Activated CD4-positive, alpha-beta T cell treated with anti-CD3 and anti-CD28 coated beads, Interleukin-2, amount 50 U/mL, for 1 hour (primary cell): Measurements from ENCODE around the gene OSBPL8.
"Not testable (repeated sequence)": the region's sequence is repeated elsewhere in the genome, so short reads cannot be mapped to it uniquely, and the experiment has no call there.

Experiments used
- DNase-seq: peaks from one replicate; pipeline ENCODE4 v3.0.0-alpha.2; 2020

OSBPL8 gene

DNA sequence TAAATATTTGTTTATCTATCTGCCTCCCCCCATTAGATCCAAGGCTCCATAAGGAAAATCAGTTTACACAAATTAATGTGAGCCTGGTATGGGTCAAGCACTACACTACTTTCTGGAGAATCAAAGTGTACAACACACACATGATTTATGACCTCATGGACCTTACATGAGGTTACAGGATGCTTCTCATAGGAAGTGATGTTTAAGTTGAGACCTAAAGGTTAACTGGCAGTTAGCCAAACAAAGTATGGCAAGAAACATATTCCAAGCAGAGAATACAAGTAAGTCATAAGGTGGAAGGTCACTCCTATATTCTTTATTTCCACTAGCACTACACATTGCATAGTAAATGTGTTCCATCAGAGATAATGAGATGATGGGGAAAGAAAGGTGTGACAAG is 39.2 kb downstream of the OSBPL8 start:
- DNase-seq: no peak

DNA sequence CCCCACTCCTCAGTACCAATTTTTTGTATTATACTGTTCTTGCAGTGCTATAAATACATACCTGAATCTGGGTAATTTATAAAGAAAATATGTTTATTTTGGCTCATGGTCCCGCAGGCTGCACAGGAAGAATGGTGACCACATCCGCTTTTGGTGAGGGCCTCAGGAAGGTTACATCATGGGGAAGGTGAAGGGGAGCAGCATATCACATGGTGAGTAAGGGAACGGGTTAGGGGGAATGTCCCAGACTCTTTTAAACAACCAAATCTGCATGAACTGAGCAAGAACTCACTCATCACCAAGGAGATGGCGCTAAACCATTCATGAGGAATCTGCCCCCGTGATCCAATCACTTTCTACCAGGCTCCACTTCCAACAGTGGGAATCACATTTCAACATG is 40.0 kb downstream of the OSBPL8 start:
- DNase-seq: no peak

DNA sequence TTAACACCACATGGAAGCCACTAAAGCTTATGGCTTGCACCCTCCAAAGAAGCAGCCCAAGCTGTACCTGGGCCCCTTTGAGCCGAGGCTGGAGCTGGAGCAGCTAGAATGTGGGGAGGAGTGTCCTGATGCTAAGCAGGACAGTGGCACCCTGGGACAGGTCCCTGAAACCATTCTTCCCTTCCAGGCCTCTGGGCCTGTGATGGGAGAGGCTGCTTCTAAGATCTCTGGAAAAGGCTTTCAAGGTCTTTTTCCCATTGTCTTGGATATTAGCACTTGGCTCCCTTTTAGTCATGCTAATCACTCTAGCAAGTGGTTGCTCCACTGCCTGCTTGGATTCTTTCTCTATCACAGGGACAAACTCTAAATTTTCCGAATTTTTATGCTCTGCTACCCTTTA is 40.9 kb downstream of the OSBPL8 start:
- no peak for DNase-seq

DNA sequence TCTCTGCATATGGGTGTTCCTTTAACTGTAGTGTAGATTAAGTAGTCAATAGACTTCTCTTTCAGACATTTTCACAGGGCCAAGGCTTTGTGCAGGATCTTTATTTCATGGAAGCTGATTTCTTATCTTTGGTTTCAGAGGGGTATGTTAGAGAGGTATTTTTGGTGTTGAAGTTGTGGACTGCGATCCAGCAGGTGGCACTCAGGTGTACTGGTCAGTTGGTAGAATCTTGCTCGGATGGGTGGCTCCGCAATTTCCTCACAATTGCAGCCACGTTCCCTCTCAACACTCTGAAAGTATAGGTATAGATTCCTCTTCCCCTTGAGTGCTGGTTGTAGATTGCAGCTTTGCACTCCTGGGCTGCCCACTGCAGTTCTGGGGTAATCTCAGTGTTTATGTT is 44.3 kb downstream of the OSBPL8 start:
- DNase-seq: no peak

DNA sequence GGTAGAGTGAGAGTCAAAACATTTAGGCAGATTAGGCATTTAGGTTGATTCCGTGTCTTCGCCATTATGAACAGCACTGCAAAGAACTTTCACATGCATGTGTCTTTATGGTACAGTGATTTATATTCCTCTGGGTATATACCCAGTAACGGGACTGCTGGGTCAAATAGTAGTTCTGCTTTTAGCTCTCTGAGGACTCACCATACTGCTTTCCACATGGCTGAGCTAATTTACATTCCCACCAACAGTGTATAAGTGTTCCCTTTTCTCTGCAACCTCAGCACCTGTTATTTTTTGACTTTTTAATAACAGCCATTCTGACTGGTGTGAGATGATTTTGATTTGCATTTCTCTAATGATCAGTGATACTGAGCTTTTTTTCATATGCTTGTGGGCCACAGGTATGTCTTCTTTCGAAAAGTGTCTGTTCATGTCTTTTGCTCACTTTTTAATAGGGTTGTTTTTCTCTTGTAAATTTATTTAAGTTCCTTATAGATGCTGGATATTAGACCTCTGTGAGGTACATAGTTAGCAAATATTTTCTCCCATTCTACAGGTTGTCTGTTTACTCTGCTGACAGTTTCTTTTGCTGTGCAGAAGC is 48.4 kb downstream of the OSBPL8 start:
- DNase-seq: not testable (repeated sequence)

DNA sequence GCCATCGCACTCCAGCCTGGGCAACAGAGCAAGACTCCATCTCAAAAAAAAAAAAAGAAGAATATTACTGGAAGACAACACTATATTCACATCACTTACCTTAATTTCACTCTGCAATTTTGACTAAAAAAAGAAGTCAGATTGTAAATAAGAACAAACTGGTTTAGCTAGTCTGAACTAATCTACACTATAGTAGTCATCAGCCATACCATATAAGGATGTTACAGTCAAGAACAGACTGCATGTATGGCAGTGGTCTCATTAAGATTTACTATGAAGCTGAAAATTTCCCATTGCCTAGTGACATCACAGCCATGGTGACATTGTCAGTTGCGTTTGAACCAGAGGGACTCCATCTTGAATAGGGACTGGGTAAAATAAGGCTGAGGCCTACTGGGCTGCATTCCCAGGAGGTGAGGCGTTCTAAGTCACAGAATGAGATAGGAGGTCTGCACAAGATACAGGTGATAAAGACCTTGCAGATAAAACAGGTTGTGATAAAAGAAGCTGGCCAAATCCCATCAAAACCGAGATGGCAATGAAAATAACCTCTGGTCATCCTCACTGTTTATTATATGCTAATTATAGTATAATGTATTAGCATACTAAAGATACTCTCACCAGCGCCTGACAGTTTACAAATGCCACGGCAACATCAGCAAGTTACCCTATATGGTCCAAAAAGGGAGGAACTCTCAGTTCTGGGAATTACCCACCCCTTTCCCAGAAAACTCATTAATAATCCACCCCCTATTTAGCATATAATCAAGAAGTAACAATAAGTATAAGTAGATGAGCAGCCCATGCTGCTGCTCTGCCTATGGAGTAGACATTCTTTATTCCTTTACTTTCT is 51.2 kb downstream of the OSBPL8 start:
- DNase-seq: no peak

DNA sequence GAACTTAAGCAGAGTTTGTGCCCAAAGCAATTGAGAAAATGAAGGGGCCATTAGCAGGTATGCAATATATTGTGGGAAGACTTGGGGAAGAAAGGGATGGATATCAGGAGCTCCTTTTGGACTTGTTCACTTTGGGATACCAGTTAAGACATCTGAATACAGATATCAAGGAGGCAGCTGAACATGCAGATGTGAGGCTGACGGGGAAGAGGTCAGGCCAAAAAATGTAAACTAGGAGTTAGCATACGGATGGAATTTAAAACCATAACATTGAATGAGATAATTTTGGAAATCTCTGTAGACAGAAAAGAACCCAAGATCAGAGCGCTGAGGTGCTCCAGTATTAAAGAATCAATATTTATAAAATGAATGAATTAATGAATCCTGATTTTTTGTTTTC is 53.4 kb downstream of the OSBPL8 start:
- no peak for DNase-seq

DNA sequence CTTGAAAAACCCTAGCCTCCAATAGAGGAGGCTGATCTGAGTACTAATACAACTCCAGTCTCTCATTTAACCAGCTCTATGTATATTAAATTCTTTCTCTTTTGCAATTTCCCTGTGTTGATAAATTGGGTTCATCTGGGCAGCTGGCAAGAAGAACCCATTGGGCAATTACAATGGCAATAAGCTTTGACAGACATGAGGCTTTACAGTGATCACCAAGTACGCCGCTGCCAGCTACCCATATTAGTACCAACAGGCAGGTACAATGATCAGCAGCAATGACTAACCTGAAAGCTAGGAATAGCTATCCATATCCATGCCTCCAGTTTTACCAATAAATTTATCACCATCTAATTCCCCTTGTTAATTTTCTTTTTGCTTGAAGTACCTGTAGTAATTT is 54.5 kb downstream of the OSBPL8 start:
- no peak for DNase-seq

DNA sequence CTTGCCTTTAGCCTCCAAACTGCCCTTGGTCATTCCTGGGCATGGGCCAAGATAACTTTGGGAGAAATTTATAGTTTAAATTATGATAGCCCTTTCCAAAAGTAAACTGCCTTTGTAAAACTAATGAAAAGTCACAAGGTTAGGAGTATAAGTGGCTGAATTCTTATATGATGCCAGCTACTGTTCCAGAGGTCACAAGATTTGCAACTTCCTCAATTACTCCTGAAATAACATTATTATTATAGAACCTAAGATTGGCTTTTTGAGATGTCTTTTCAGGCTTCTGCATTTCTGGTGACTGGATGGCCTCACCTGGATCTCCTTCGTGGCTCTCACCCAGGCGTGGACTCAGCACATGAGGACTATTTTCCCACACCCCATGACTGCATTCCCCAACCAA is 55.0 kb downstream of the OSBPL8 start:
- no peak for DNase-seq

DNA sequence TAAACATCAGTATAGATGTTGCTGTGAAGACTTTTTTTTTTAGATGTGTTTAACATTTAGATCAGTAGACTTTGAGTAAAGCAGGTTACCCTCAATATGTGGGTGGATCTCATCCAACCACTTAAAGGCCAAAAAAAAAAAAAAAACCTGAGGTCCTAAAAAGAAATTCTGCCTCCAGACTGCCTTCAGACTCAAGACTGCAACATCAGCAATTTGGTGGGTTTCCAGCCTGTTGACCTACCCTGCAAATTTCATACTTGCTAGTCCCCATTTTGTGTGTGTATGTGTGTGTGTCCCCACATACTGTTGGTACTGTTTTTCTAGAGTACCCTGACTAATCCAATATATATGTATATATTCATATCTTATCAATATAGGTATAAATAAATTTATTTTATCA is 55.6 kb downstream of the OSBPL8 start:
- DNase-seq: no peak

DNA sequence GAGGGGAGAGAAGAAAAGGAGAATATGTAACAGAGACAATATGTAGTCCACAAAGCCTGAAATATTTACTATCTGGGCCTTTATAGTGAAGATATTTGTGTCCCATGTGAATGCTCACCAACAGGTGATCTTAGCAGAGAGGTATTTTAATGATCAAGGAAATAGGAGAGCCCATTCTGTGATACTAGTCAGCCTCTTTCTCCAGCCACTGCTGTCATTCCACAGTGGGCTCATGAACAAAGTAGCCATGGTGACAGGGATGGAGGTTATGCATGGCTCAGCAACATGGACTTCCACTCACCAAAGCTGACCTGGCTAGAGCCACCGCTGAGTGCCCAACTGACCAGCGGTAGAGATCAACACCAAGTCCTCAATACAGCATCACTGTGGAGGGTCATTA is 58.2 kb downstream of the OSBPL8 start:
- no peak for DNase-seq

DNA sequence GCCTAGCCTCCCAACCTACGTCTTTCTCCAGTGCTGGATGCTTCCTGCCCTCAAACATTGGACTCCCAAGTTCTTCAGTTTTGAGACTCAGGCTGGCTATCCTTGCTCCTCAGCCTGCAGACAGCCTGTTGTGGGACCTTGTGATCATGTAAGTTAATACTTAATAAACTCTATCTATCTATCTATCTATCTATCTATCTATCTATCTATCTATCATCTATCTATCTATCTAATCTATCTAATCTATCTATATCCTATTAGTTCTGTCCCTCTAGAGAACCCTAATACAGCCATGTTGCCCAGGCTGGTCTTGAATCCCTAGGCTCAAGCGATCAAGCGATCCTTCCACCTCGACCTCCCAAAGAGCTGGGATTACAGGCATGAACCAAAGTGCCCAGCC is 60.4 kb downstream of the OSBPL8 start:
- not testable (repeated sequence) for DNase-seq

DNA sequence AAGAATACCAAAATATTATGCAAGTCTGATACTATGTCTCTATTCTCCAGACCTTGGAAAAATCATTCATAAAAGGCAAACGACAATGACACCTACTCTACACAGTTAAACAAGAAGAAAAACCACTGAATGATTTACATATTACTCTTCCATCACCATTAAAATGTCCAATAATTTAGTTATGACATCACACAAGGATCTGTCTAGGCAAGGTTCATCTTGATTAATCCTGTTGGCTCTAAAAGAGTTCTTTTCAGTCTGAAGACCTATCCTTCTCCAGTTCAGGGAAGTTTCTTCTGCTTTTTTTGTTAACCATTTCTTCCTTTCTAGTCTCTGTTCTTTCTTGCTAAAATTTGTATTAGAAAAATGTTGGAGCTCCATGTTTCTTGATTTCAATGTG is 64.0 kb downstream of the OSBPL8 start:
- DNase-seq: no peak

DNA sequence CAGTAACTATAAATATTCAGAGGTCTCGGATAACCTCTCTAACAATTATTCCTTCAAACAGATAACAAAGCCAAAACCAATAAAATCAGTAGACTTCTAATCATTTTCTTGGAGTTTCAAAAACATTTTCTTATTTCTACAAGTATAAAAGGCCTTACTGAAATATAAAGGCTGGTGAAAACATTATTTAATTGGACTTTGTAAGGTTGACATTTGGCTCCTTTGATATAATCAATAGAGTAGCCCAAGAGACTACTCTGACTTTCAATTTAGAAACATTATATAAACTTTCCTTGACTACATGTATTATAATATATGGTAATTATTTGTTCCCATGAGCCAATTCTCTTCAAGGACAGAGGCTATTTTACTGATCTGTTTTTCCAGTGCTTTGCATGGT is 68.3 kb downstream of the OSBPL8 start:
- no peak for DNase-seq

DNA sequence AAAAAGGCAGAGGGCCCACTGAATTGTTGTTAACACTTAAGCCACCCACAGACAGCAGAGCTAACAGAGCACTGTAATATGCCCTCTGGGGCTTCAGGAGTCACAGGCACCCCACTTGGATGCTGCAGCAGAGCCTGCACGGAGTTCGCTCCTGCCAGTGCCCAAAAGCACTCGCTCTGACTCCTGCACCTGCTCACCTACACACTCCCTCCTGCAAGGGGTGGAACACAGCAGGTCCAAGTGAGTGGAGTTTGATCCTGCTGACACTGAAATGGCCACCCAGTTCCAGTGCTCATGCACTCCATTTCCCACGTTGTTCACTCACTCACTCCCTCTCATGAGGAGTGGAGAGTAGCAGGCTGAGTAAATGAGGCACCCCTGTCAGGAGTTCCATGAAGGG is 68.8 kb downstream of the OSBPL8 start:
- DNase-seq: no peak

DNA sequence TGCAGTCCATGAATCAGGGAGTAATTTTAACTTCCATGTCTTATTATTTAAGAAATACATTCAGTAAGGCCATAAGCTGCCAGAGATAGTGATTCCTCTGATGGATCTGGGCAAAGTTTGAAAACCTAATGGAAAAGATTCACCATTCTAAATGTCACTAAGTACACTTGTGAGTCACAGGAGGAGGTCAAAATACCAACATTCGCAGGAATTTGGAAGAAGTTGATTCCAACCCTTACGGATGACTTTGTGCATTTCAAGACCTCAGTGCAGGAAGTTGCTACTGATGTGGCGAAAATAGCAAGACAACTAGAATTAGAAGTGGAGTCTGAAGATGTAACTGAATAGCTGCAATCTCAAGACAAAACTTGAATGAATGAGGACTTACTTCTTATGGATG is 69.8 kb downstream of the OSBPL8 start:
- DNase-seq: no peak

DNA sequence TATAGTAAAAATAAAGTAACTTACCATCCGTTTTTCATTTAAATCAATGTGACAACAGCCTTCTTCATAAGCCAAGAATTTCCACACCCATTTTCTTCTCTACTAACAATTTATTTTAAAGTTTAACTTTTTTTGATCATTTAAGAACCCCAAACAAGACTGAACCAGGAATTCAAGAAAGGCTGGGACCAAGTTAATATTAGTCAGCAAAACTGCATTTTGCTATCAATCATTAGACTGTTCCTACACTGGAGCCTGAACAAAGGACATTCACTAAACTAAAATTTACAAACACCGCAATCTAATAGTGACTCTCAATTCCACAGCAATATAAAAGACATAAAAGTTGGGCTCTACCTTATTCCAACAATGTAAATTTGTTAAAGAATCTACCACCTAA is 73.6 kb downstream of the OSBPL8 start:
- no peak for DNase-seq

DNA sequence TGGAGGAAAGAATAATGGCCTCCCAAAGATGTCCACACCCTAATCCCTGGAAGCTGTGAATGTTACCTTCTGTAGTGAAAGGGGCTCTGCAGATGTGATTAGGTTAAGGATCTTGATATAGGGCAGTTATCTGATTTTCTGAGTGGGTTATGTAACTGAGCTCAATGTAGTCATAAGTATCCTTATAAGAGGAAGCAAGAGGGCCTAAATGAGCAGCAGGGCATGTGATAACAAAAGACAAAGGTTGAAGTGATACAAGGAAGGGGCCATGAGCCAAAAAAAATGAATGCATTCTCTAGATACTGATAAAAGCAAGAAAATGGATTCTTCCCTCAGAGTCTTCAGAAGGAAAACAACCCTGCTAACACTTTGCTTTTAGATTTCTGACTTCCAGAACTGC is 78.8 kb downstream of the OSBPL8 start:
- DNase-seq: no peak

DNA sequence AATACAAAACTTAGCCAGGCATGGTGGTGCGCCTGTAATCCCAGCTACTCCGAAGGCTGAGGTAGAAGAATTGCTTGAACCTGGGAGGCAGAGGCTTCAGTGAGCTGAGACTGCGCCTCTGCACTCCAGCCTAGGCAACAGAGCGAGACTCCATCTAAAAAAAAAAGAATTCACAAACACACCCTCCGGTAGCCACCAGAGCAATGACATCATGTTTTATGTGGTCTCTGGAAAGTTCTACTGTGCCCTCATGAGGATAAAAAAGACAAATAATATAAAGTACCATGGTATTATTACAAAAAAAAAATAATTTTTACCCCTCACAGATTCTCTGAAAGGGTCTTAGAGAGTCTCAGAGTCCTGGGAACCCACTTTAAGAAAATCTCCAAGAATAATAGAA is 81.5 kb downstream of the OSBPL8 start:
- no peak for DNase-seq

DNA sequence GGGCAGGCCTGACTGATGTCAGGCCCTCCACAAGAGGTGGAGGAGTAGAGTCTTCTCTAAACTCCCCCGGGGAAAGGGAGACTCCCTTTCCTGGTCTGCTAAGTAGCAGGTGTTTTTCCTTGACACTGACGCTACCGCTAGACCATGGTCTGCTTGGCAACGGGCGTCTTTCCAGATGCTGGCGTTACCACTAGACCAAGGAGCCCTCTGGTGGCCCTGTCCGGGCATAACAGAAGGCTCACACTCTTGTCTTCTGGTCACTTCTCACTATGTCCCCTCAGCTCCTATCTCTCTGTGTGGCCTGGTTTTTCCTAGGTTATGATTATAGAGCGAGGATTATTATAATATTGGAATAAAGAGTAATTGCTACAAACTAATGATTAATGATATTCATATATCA is 86.7 kb downstream of the OSBPL8 start:
- DNase-seq: not testable (repeated sequence)

DNA sequence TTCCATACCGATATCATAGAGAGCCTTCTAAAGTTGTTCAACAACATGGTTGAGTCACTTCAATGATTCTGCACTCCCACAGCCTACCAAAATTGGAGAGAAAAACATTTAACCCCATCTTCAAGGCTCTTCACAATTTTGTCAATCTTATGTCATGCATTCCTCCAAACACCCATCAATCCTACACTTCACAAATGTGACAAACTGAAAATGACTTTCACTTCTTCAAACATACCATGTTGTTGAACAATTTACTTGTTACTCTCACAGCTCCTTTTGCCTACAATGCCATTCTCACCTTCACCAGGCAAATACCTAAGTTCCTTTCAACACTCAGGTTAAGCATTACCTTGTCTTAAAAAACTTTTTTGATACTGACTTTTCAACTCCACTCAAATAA is 88.0 kb downstream of the OSBPL8 start:
- no peak for DNase-seq

DNA sequence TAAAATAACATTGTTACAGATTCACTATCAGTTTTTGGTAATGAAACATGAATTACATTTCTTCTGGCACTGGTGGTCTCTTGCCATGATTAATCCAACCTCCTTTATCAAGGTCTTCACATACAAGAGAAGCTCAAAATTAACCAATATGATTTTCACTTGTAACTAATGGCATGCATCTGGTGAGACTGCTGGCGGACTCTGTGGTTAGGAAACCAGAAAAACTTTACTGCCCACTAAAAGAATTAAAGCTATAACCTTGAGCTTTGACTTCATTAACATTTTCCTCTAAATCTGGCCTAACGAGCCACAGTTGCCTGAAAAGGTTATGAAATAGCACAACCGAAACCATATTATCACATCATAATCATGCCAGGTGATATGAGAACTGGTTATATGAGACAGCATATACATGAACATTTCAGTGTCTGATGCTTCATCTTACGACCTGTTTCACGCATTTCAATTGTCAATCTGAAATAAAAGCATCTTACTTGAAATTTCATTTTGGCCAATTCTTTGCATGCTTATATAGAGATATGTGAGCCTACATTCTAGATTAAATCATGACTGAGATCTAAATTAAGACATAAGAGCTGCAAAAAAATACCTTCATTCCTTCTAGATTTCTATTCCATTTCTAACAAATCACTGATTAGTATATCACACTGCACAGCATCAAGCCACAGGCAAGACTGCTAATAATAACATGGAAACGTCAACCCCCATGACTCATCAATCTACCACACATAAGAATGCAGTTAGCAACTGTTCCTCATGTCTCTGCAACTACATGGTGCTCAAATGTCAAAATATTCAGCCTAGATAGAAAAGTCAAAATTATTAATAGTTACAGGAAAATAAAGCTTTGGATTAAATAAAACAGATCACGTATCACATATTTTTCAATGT is 89.3 kb downstream of the OSBPL8 start:
- DNase-seq: no peak

DNA sequence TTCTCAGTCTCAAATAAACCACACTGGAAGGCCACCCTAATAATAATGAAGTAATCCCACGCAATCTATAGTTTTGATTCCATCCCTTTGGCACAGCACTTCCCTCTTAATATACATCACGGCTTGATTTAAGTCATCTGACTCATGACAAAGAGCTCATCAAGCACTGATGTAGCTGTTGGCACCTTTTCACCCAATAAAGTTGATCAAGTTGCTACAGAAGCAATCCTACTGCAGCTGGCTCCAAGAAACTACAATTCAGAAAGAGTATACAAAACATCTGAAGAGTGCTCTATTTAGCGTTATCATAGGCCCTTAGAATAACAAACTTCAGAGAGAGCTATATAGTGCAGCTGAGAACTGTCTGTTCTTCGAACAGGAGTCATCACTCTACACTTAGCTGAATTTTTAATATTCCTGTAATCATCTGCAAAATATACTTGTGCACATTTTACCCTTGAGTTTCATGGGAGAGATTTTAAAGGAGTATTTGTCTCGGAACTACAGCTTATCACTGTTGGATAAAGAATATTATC is 94.9 kb downstream of the OSBPL8 start:
- DNase-seq: no peak
